Calu3 (cell line): Measurements from ENCODE around the gene ERGIC1. TPM values are rescaled to one million over a fixed set of nuclear protein-coding genes. Genes with fewer than 3 reads are reported as not detected.

Experiments used
- BruUV-seq: library from RNA; stranded (reverse); fragments of 400-500 nt; replicated peaks from 2 replicates; lab custom pipeline; 2021; lab: Mats Ljungman, UMichigan
- CTCF ChIA-PET: fragments of 300-600 bp; sonication (Branson Sonifier 250); formaldehyde crosslinking; loops from one replicate; lab custom pipeline; 2022; ENCODE audit warnings: antibody characterized with exemption; lab: Charles Lee
- DNase-seq: peaks from one replicate; pipeline ENCODE4 v3.0.0; 2022
- H3K27ac Mint-ChIP-seq: one replicate; pipeline ENCODE4 v1.8.0; 2022; ENCODE audit warnings: mixed read lengths; ENCODE audit not compliant: unreplicated experiment
- H3K27me3 Mint-ChIP-seq: one replicate; pipeline ENCODE4 v1.8.0; 2022; ENCODE audit warnings: mixed read lengths; ENCODE audit not compliant: unreplicated experiment
- H3K36me3 Mint-ChIP-seq: one replicate; pipeline ENCODE4 v1.8.0; 2022; ENCODE audit warnings: mild to moderate bottlenecking, moderate library complexity, mixed read lengths; ENCODE audit not compliant: insufficient read depth, unreplicated experiment
- H3K4me1 Mint-ChIP-seq: one replicate; pipeline ENCODE4 v1.8.0; 2022; ENCODE audit warnings: mild to moderate bottlenecking, low read depth, mixed read lengths; ENCODE audit not compliant: unreplicated experiment
- H3K4me3 Mint-ChIP-seq: one replicate; pipeline ENCODE4 v1.8.0; 2022; ENCODE audit warnings: mild to moderate bottlenecking, low read depth, moderate library complexity, mixed read lengths; ENCODE audit not compliant: unreplicated experiment
- H3K9me3 Mint-ChIP-seq: one replicate; pipeline ENCODE4 v1.8.0; 2022; ENCODE audit warnings: low read depth, mixed read lengths; ENCODE audit not compliant: unreplicated experiment
- intact Hi-C: fragments of 100-400 bp; cut with micrococcal nuclease; formaldehyde crosslinking; loops from one replicate; pipeline ENCODE4 v1.10.0; 2022; ENCODE audit not compliant: unreplicated experiment
- total RNA-seq: library from RNA; stranded (reverse); gene quantifications from 2 replicates; pipeline ENCODE4 v1.2.3, GENCODE V29; 2022
- TF ChIP-seq, protein P1 (sequence below): fragments of 200-600 bp; IDR thresholded peaks from one replicate; pipeline ENCODE4 v1.8.0; 2022; ENCODE audit warnings: antibody characterized with exemption; ENCODE audit not compliant: unreplicated experiment

Gene ERGIC1
- total RNA-seq, 1 experiment from 2014 or later: 235 TPM

DNA sequence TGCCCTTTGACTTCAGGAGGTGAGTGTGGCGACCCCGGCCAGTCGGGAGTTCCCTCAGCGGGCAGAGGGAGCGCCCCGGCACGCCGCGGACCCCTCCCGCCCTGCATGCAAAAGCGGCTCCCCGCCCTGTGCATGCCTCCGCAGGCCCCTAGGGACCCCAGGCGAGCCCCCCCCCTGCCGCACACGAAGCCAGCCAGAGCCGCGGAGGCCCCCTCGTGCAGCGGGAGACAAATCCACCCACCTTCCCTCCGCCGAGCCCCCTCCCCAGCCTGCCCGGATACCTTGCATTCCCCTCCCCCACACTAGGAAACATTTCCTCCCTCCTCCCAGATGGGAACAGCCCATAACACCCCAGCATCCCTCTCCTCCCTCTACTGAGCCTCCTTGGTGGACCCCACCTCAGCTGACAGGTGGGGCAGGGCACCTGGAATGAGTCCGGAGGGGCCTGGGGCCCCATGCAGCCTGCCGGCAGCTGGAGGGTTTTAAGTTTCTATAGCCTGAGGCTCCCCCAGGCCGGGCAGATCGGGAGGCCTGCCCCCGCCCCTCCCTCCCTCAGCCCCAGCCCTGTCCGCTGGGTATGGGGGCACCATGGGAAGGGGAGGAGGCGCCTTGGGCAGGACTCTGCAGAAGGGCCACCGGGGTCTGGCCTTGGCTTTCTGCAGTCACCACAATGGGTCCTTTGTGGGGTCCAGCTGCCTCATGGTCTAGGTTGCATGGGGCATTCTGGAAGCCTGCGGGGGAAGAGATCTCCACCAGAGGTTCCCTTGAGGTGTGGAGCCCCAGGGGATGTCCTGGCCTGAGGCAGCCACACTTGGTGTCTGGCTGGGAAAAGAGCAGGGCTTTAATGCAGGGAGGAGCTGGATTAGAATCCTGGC is 601 bp downstream of the ERGIC1 start:
- no TSS peak for BruUV-seq
- Mint-ChIP-seq H3K4me3 (peak overlapping the region; percentile 79), H3K36me3 (peaks cover 31% of the 10 kb centered on the region)

DNA sequence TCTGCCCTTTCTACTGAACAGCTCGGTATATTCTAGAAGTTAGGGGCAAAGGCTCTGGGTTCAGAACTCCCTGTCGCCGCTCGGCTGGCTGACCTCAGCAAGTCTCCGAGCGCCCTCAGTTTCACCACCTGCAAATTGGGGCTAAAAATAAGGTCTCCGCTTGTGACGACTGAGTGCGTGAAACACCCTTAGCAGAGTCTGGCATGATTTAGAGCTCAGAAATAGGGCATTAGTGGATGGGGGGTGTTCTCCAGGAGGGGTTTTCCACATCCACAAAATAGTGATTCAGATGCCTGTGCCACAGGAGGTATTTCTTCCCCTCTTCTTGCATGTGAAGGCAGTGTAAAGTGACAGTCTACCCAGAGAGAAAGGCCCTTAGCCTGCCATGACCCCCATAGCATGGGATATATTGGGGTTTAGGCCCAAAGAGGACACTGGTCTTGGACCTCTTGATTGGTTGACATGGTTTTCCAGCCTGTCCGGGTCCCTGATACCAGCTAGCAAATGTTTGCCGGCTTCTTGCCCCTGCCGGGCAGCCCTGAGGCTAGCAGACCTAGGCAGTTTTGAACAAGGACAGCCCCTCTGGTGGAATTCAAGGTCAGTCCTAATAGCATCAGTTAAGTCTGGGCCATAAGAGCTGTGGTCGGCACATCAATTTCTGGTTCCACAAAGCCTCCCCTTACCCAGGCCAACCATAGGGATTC is 1.4 kb downstream of the ERGIC1 start:
- Mint-ChIP-seq H3K27ac (no peak overlapping the region), H3K36me3 (peaks cover 31% of the 10 kb centered on the region), H3K4me1 (peaks cover 23% of the 10 kb centered on the region), H3K4me3 (peak overlapping the region; percentile 79), H3K9me3 (no peaks in the 10 kb centered on the region), H3K27me3 (no peaks in the 10 kb centered on the region)
- TF ChIP-seq, protein P1, sequence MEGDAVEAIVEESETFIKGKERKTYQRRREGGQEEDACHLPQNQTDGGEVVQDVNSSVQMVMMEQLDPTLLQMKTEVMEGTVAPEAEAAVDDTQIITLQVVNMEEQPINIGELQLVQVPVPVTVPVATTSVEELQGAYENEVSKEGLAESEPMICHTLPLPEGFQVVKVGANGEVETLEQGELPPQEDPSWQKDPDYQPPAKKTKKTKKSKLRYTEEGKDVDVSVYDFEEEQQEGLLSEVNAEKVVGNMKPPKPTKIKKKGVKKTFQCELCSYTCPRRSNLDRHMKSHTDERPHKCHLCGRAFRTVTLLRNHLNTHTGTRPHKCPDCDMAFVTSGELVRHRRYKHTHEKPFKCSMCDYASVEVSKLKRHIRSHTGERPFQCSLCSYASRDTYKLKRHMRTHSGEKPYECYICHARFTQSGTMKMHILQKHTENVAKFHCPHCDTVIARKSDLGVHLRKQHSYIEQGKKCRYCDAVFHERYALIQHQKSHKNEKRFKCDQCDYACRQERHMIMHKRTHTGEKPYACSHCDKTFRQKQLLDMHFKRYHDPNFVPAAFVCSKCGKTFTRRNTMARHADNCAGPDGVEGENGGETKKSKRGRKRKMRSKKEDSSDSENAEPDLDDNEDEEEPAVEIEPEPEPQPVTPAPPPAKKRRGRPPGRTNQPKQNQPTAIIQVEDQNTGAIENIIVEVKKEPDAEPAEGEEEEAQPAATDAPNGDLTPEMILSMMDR: no peak
- intact Hi-C loops: loop anchor here (2.0 to 10.0 kb wide), 2 partner anchors 65 to 69 kb away; partner anchors contain the start of gene DUSP1
- no peak for DNase-seq
- TSS peak; percentile 39 for BruUV-seq
- CTCF ChIA-PET: interaction anchor here (0.6 to 1.2 kb wide), 3 partner anchors 9 to 77 kb away, joined by 3 read pairs; no protein-coding TSS in a partner anchor

More for the DNA sequence above, 601 bp downstream of the ERGIC1 start:
- no peaks in the 10 kb centered on the region for H3K9me3 Mint-ChIP-seq
- TF ChIP-seq, protein P1: no peak
- no peaks in the 10 kb centered on the region for H3K27me3 Mint-ChIP-seq
- CTCF ChIA-PET: interaction anchor here (0.7 to 1.2 kb wide), 2 partner anchors 10 to 62 kb away, joined by 3 read pairs; no protein-coding TSS in a partner anchor
- peak; percentile 25 for DNase-seq
- H3K27ac Mint-ChIP-seq: peak overlapping the region; percentile 66
- H3K4me1 Mint-ChIP-seq: peaks cover 23% of the 10 kb centered on the region
- intact Hi-C loops: loop anchor here (2.0 to 10.0 kb wide), 2 partner anchors 64 to 70 kb away; partner anchors contain the start of gene DUSP1

DNA sequence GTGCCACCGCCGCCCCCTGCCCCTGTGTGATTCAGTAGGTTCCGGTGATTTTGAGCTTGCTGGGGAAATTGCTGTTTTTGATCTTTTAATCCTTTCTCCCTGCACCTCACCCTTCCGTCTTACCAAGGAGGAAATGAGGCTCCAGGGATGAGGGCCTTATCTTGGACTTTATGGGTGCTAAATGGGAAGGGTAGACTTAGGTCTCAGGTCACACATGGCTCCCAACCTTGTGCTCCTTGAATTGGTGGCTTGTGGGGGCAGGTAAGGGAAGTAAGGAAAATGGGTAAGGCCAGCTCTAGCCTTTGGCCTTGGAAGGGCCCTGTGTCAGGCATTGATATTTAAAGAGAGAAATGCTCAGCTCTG is 1.9 kb downstream of the ERGIC1 start:
- TF ChIP-seq, protein P1: no peak
- intact Hi-C loops: loop anchor here (2.0 to 10.0 kb wide), 2 partner anchors 65 to 69 kb away; partner anchors contain the start of gene DUSP1
- BruUV-seq: no TSS peak

DNA sequence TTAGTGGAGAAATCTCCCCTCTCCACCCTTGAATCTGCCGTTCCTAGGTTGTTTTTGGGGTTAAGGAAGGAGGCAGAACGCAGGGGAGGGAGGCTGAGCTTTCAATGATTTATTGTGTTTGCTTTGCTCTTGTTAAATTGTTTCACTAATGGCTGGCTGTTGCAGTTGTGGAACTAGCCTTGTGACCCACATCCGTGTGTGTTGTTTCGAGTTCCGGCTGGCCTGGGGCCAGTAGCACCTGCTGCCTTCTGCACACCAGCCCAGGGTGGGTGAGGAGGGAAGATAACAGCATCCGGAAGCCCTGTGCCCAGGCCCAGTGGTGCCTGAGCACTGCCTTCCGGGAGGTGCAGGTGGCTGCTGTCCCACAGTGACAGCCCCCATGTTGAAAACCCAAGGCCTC is 3.6 kb downstream of the ERGIC1 start:
- Mint-ChIP-seq H3K9me3 (no peaks in the 10 kb centered on the region), H3K27me3 (no peaks in the 10 kb centered on the region), H3K4me1 (peaks cover 23% of the 10 kb centered on the region), H3K36me3 (peaks cover 31% of the 10 kb centered on the region), H3K4me3 (peak overlapping the region; percentile 7), H3K27ac (peak overlapping the region; percentile 30)
- TF ChIP-seq, protein P1: no peak
- DNase-seq: peak; percentile 73
- intact Hi-C loops: loop anchor here (10.0 kb wide), 1 partner anchor 67 kb away; no protein-coding TSS in a partner anchor
- CTCF ChIA-PET: interaction anchor here (0.6 to 1.0 kb wide), 2 partner anchors 59 to 133 kb away, joined by 3 to 5 read pairs; no protein-coding TSS in a partner anchor
- no TSS peak for BruUV-seq

More for the DNA sequence above, 1.9 kb downstream of the ERGIC1 start:
- peaks cover 31% of the 10 kb centered on the region for H3K36me3 Mint-ChIP-seq
- DNase-seq: no peak
- H3K4me1 Mint-ChIP-seq: peaks cover 23% of the 10 kb centered on the region
- peak overlapping the region; percentile 79 for H3K4me3 Mint-ChIP-seq
- H3K27me3 Mint-ChIP-seq: no peaks in the 10 kb centered on the region
- no peaks in the 10 kb centered on the region for H3K9me3 Mint-ChIP-seq
- CTCF ChIA-PET: interaction anchor here (0.6 kb wide), 1 partner anchor 76 kb away, joined by 3 read pairs; no protein-coding TSS in a partner anchor
- H3K27ac Mint-ChIP-seq: no peak overlapping the region
